Fibroblast of peridontal ligament (primary cell): ENCODE data around the gene PDE8A.
A peak's percentile ranks its signal among the peaks of the same experiment; 100 is the strongest.
"Not testable (repeated sequence)": the region's sequence is repeated elsewhere in the genome, so short reads cannot be mapped to it uniquely, and the experiment has no call there.

ENCODE experiments used
- DNase-seq: peaks from one replicate; pipeline ENCODE4 v3.0.0-alpha.2; 2010; ENCODE audit errors: extremely low read depth

Gene PDE8A

DNA sequence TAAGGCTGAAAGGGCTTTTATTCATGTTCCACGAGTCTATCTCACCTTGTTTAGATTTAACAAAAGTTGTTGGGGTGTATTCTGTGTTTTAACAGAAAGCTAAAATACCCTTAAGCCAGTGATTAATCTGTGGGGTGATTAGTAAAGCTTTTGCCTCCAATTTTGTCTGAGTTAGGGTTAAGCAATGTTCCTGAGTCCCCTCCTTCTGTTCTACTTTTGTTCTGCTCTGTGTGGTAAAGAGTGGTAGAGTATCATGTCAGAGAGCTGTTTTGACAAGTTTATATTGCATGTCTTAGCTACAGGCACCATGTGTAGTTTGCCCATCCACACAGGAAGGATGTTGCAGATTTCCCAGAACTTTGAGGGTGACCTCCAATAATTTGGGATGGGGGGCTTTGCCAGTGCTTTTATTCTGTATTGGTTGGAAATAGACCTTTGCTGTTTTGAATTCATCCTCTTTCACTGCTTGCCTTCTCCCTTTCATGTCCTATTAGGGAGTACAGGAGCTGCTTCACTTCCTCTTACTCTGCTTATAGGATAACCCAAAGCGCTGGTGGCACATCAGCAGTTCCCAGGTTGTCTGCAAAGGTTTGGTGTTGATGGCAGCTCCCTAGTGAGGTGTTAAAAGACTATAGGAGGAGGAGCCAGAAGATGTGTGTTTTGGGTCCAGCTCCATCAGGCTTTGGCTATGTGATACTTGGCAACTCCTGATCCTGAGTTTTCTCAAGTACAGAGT is 7.4 kb downstream of the PDE8A start:
- DNase-seq = no peak

- DNase-seq = no peak
Measured at GRCh38 chr15:84990507-84990906, 8.9 kb downstream of the PDE8A start.

DNA sequence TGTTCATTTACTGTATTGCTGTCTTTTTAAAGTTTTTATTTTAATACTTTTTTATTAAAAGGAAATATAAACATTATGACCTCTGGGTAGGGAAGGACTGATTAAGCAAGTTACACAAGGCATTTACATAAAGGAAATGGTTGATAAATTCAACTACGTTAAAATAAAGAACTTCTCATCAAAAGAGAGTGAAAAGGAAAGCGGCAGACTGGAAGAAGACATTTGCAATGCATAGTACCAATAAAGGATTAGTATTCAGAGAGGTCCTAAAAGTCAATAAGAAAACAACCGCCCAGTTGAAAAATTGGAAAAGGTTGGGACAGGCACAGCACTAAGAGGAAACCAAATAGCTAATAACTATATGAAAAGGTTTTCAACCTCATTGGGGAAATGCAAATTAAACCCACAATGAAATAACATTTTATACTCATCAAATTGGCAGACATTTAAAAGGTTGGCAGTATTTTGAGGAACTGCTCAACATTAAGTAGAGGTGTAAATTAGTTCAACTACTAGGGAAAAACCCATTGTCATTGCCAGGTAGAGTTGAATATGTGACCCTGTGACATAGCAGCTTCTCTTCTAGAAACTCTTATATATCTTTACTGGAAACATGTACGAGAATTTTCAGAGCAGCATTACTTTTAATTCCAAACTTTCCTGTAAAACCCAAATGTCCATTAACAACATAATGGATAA is 9.5 kb downstream of the PDE8A start:
- no peak for DNase-seq

DNA sequence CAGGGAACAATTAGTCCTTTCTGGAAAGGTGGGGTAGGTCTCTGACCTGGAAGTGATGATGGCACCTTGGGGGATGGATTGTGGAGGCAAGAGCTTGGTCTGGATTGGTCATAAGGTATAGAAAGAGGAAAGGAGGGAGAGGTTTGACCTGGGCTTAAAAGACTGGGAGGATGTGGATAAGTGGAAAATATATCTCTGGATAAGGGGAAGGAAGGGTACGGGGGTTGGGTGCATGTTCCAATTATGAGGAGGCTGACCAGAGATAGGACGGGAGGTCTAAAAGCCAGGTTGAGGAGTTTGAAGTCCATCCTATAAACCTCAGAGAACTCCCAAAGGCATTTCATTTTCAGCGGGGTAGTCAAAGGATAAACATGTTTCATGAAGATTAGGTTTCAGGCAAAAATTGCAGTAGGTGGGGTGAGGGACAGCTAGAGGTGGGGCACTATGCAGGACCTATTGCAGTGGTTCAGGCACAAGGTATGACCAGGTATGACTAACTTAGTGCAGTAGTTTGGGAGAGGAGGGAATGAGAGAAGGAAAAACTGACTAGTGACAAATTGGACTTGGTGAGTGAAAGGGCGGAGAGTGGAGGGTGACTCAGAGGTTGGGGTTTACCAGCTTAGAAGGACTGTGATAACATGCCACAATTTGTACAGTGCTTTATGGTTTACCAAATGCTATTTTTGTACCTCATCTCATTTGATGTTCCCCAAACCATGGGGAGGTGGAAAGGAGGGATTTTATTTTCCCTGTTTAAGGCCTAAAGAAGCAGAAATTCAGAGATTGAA is 10.7 kb downstream of the PDE8A start:
- DNase-seq = peak; percentile 83

DNA sequence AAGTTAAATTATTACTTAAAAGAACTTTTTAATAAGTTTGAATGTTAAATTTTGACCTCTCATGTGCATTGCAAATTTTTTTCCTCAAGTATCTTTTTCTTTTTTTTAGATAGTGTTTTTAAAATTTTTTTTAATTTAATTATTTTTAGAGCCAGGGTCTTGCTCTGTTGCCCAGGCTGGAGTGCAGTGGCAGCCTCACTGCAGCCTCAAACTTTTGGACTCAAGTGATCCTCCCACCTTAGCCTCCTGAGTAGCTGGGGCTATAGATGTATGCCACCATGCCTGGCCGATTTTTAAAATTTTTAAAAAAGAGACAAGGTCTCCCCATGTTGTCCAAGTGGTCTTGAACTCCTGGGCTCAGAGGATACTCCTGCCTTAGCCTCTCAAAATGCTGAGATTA is 14.4 kb downstream of the PDE8A start:
- no peak for DNase-seq

- DNase-seq = not testable (repeated sequence)
Measured at GRCh38 chr15:84996714-84997113, 15.1 kb downstream of the PDE8A start.

DNA sequence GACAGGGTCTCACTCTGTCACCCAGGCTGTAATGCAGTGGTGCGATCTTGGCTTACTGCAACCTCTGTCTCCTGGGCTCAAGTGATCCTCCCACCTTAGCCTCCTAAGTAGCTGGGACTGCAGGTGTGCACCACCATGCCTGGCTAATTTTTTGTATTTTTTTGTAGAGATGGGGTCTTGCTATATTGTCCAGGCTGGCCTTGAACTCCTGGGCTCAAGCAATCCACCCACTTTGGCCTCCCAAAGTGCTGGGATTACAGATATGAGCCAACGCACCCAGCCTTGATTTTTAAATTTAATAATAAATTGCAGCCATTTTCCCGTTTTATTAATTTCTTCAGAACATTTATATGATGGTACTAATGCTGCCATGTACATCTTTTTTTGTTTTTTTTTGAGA is 15.6 kb downstream of the PDE8A start:
- DNase-seq = not testable (repeated sequence)

GRCh38 chr15:85000189-85000864 is 18.7 kb downstream of the PDE8A start:
- DNase-seq = peak; percentile 88

- no peak for DNase-seq
Measured at GRCh38 chr15:85000937-85001336, 19.3 kb downstream of the PDE8A start.

GRCh38 chr15:85002517-85002916 is 20.9 kb downstream of the PDE8A start:
- DNase-seq = no peak

DNA sequence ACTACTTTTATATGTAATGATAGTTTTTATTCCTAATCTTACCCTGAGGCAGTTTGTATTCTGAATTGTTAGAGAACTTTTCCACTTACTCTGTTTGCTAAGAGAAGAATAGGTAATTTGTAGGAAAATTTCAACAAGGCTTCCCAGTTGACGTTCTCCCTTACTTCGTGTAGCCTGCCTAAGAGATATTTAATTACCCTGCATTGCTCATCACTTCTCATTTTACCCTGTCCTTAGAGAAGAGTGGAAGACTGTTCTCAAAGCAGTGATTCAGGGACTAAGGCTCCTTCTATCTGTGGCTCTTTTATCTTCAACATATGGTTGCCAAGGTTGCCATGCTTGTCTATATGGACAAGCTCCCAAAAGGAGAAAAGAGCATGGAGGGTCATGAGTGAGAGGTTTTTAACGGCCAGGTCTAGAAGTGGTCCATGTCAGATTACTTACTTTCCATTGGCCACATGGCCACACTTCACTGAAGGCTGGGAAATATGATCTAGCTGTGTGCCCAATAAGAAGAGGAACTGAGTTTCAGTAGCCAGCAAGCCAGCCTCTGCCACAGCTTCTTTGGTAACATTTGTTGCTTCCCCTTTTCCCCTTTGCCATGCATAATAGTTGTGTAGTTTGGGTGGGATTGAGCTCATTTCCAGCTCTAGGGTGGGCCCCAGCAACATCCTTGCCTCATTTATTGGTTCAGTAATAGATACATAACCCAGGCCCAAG is 22.1 kb downstream of the PDE8A start:
- DNase-seq = no peak

DNA sequence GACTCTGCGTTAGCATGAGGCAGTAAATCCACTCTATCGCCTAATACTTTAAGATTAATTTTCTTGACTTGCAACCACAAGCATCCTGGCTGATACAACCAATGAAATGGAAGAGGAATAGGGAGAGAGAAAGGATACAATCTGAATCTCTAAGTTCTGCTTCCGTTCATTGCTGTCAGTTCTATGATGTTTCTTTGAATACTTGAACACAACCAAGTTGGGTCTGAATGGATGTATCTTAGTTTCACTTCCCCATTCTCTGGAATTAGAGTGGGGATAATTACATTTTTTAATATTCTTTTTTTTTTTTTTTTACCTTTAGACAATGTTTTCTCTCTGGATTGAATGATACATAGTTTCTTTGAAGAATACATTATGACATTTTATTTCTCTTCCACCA is 22.9 kb downstream of the PDE8A start:
- DNase-seq = no peak

DNA sequence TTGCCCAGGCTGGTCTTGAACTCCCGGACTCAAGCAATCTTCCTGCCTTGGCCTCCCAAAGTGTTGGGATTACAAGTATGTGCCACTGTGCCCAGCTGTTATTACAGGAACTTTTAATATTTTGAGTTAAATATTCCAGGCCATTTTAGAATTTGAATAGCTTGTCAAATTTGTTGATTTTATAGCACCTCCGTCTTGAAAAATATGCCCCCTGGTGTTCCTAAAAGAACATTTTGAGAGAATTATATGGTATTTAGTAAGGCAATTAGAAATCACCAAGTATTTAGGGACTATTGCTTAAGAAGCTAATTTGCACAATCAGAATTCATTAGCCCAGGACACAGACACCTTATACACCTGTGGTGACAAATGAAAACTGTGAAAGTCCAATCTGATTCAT is 23.7 kb downstream of the PDE8A start:
- no peak for DNase-seq

- DNase-seq = no peak
Measured at GRCh38 chr15:85005746-85006145, 24.1 kb downstream of the PDE8A start.

- DNase-seq = no peak
Measured at GRCh38 chr15:85006201-85006600, 24.5 kb downstream of the PDE8A start.

- DNase-seq = no peak
Measured at GRCh38 chr15:85006655-85007054, 25.0 kb downstream of the PDE8A start.

GRCh38 chr15:85007137-85007536 is 25.5 kb downstream of the PDE8A start:
- no peak for DNase-seq

GRCh38 chr15:85007741-85008397 is 26.2 kb downstream of the PDE8A start:
- DNase-seq = no peak

GRCh38 chr15:85008474-85009260 is 27.0 kb downstream of the PDE8A start:
- DNase-seq = no peak

DNA sequence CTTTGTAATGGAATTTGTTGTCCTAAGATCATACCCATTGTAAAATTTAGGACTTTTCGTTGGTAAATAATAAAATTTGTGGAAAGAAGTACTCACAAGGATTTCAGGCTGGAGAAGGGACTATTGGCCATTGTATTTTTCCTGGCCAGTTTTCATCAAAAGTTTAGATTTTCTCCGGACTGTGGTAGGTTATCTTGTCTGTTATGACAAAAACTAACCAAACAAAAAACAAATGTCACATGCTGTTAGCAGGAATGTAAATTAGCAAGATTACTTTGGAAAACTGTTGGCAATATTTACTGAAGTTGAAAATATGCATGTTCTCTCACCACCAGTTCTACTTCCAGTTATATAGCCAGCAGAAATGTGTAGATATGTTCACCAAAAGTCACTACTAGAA is 27.8 kb downstream of the PDE8A start:
- no peak for DNase-seq
